Hepatocyte (in vitro differentiated cells): ENCODE results near the gene PRPF31. TPM values are rescaled to one million over a fixed set of nuclear protein-coding genes. Genes with fewer than 3 reads are reported as not detected.

ENCODE experiments used
- DNase-seq: peaks from one replicate; pipeline ENCODE4 v3.0.0-alpha.2; 2016; ENCODE audit warnings: low spot score
- H2AFZ ChIP-seq: fragments of 200-600 bp; sonication (generic); 2 replicates; pipeline ENCODE4 v1.6.0; 2016; ENCODE audit warnings: antibody characterized with exemption, mild to moderate bottlenecking
- H3K27ac ChIP-seq: fragments of 200-600 bp; sonication (generic); 2 replicates; pipeline ENCODE4 v1.5.1; 2016; ENCODE audit warnings: mild to moderate bottlenecking
- H3K27me3 ChIP-seq: fragments of 200-600 bp; sonication (generic); 2 replicates; pipeline ENCODE4 v1.6.1; 2016
- H3K36me3 ChIP-seq: fragments of 200-600 bp; sonication (generic); replicated peaks from 2 replicates; pipeline ENCODE4 v1.5.1; 2016; ENCODE audit warnings: low read depth; ENCODE audit not compliant: insufficient read depth
- H3K4me1 ChIP-seq: fragments of 200-600 bp; sonication (generic); 2 replicates; pipeline ENCODE4 v1.5.1; 2016; ENCODE audit warnings: mild to moderate bottlenecking, moderate library complexity; ENCODE audit not compliant: insufficient read depth
- H3K4me2 ChIP-seq: fragments of 200-600 bp; sonication (generic); 2 replicates; pipeline ENCODE4 v1.6.0; 2016
- H3K4me3 ChIP-seq: fragments of 200-600 bp; sonication (generic); 2 replicates; pipeline ENCODE4 v1.5.1; 2016; ENCODE audit warnings: mild to moderate bottlenecking
- H3K79me2 ChIP-seq: fragments of 200-600 bp; sonication (generic); 2 replicates; pipeline ENCODE4 v1.6.0; 2017; ENCODE audit warnings: mild to moderate bottlenecking
- H3K9me2 ChIP-seq: fragments of 200-600 bp; sonication (generic); replicated peaks from 2 replicates; pipeline ENCODE4 v1.6.0; 2017; ENCODE audit warnings: mild to moderate bottlenecking; ENCODE audit not compliant: insufficient read depth
- H3K9me3 ChIP-seq: fragments of 200-600 bp; sonication (generic); 2 replicates; pipeline ENCODE4 v1.5.1; 2016; ENCODE audit warnings: low read depth, mild to moderate bottlenecking
- H4K20me1 ChIP-seq: fragments of 200-600 bp; sonication (generic); 2 replicates; pipeline ENCODE4 v1.6.0; 2016; ENCODE audit warnings: mild to moderate bottlenecking; ENCODE audit not compliant: insufficient read depth, poor library complexity, severe bottlenecking
- EZH2 ChIP-seq: fragments of 200-600 bp; sonication (generic); IDR thresholded peaks from 2 replicates; pipeline ENCODE4 v1.6.1; 2016; ENCODE audit warnings: antibody characterized with exemption, mild to moderate bottlenecking, borderline replicate concordance
- EZH2phosphoT487 ChIP-seq: fragments of 200-600 bp; sonication (generic); IDR thresholded peaks from one replicate; pipeline ENCODE4 v1.6.1; 2018; ENCODE audit warnings: antibody characterized with exemption, mild to moderate bottlenecking, low read depth, moderate library complexity; ENCODE audit not compliant: unreplicated experiment, severe bottlenecking
- WGBS: methylation state at CpG from one replicate; pipeline ENCODE4 v1.1.6; 2016; ENCODE audit warnings: low lambda C conversion rate; ENCODE audit errors: missing lambda C conversion rate; 5-methylcytosine and 5-hydroxymethylcytosine counted together
- polyA plus RNA-seq: library from polyadenylated mRNA; unstranded; fragments of >200 nt; fragmentation: Nextera tagmentation; extraction: Ambion mirVana; gene quantifications from 2 replicates; pipeline ENCODE4 v1.2.1, GENCODE V29; 2016
- total RNA-seq: library from RNA; depleted of rRNA; stranded (reverse); fragments of >200 nt; gene quantifications from 2 replicates; pipeline ENCODE4 v1.2.3, GENCODE V29; 2014
- TF ChIP-seq, protein P1 (sequence below): fragments of 200-600 bp; sonication (generic); IDR thresholded peaks from 2 replicates; pipeline ENCODE4 v1.5.1; 2016; ENCODE audit warnings: antibody characterized with exemption, mild to moderate bottlenecking; ENCODE audit not compliant: poor library complexity

Gene PRPF31
- total and polyA plus RNA-seq, 2 experiments from 2014 or later = 59.7 to 77.6 TPM

DNA sequence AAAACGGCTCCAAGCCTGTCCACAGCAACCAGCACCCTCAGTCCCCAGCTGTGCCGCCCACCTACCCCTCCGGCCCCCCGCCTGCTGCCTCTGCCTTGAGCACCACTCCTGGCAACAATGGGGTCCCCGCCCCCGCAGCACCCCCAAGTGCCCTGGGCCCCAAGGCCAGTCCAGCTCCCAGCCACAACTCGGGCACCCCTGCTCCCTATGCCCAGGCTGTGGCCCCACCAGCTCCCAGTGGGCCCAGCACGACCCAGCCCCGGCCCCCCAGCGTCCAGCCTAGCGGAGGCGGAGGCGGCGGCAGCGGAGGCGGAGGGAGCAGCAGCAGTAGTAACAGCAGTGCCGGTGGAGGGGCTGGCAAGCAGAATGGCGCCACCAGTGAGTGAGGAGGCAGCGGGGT is 32.6 kb downstream of the PRPF31 start:
- Histone ChIP-seq H3K9me2 (no peaks in the 10 kb centered on the region), H3K27me3 (no peaks in the 10 kb centered on the region), H3K4me1 (no peaks in the 10 kb centered on the region), H3K4me3 (no peak overlapping the region), H3K79me2 (no peaks in the 10 kb centered on the region), H3K36me3 (peaks cover 7% of the 10 kb centered on the region), H3K4me2 (no peak overlapping the region), H3K9me3 (no peaks in the 10 kb centered on the region), H3K27ac (no peak overlapping the region), H4K20me1 (peaks cover 6% of the 10 kb centered on the region), H2AFZ (no peak overlapping the region)
- TF ChIP-seq, protein P1, sequence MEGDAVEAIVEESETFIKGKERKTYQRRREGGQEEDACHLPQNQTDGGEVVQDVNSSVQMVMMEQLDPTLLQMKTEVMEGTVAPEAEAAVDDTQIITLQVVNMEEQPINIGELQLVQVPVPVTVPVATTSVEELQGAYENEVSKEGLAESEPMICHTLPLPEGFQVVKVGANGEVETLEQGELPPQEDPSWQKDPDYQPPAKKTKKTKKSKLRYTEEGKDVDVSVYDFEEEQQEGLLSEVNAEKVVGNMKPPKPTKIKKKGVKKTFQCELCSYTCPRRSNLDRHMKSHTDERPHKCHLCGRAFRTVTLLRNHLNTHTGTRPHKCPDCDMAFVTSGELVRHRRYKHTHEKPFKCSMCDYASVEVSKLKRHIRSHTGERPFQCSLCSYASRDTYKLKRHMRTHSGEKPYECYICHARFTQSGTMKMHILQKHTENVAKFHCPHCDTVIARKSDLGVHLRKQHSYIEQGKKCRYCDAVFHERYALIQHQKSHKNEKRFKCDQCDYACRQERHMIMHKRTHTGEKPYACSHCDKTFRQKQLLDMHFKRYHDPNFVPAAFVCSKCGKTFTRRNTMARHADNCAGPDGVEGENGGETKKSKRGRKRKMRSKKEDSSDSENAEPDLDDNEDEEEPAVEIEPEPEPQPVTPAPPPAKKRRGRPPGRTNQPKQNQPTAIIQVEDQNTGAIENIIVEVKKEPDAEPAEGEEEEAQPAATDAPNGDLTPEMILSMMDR = no peak
- TF ChIP-seq EZH2 (no peak), EZH2phosphoT487 (no peak)
- 97% methylated on average over 7 of the region's 19 CpGs for WGBS
- no peak for DNase-seq

DNA sequence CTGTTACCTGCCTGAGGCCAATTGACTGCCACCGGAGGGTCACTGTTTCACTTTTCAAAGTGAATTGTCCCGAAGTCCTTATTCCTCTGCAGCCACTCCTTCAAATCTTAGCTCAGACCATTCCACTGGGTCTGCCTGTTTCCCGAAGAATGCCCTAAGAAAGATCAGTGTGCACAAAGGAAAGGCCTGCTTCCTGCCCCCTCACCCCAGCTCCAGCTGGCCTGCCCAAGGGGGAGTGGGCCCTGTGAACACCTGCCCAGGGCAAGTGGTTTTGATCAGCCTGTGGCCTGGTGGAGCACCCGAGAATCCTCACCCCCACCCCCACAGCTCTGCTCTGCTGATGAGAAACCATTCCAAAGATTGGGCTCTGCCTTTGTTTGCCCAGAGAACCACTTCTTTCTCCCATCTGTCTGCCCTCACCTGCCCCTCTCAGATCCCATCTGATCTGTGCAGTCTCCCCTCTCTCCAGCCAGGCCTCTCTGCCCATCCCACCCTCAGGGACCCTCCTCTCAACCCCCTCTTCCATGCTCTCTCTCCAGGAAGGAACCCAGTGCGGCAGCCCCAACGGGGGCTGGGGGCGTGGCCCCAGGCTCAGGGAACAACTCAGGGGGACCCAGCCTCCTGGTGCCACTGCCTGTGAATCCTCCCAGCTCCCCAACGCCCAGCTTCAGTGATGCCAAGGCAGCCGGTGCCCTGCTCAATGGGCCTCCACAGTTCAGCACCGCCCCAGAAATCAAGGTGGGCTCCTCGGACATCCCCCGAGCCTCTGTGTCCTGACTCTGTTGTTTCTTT is 33.7 kb downstream of the PRPF31 start:
- Histone ChIP-seq H2AFZ (no peak overlapping the region), H4K20me1 (no peaks in the 10 kb centered on the region), H3K36me3 (no peaks in the 10 kb centered on the region), H3K9me2 (no peaks in the 10 kb centered on the region), H3K9me3 (no peaks in the 10 kb centered on the region), H3K27ac (no peak overlapping the region), H3K4me2 (no peak overlapping the region), H3K27me3 (no peaks in the 10 kb centered on the region), H3K4me1 (no peaks in the 10 kb centered on the region), H3K4me3 (no peak overlapping the region), H3K79me2 (no peaks in the 10 kb centered on the region)
- WGBS = 93% methylated on average over 11 of the region's 12 CpGs
- DNase-seq = no peak
- TF ChIP-seq EZH2 (no peak), EZH2phosphoT487 (no peak)
- TF ChIP-seq, protein P1 = no peak

DNA sequence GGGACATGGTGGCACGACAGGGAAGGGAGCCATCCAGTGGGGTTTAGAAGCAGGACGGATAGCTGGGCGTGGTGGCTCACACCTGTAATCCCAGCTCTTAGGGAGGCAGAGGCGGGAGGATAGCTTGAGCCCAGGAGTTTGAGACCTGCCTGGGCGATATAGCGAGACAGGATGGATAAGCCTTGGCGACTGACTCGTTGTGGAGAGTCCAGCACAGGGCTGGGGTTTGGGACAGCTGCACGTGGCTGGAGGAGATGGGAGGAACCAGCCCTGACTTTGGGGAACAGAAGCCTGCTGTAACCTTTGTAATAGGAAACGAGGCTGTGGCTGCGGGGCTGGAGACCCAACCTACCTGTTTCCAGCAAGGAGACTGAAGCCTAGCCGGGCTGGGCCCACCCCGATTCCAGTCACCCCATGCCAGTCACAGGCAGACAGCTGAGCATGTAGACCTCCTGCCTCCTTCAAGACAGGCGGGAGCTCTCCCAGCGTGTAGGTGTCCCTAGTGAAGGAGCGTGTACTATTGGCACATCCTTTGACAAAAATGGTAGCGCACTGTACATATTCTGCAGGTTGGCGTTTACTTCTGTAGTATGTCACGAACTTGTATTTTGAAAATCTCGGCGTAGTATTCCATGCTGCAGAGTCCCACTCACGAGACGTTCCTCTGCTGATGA is 35.9 kb downstream of the PRPF31 start:
- TF ChIP-seq, protein P1 = no peak
- no peak for TF ChIP-seq EZH2
- no peak for TF ChIP-seq EZH2phosphoT487
- H3K9me3 ChIP-seq = no peaks in the 10 kb centered on the region
- DNase-seq = no peak
- no peak overlapping the region for H3K27ac ChIP-seq
- no peak overlapping the region for H3K4me2 ChIP-seq
- no peaks in the 10 kb centered on the region for H3K4me1 ChIP-seq
- no peaks in the 10 kb centered on the region for H3K36me3 ChIP-seq
- H3K9me2 ChIP-seq = no peaks in the 10 kb centered on the region
- no peaks in the 10 kb centered on the region for H3K27me3 ChIP-seq
- no peak overlapping the region for H3K4me3 ChIP-seq
- 92% methylated on average over 23 of the region's 23 CpGs for WGBS
- no peak overlapping the region for H2AFZ ChIP-seq
- H3K79me2 ChIP-seq = no peaks in the 10 kb centered on the region
- no peaks in the 10 kb centered on the region for H4K20me1 ChIP-seq
